Measurements from ENCODE around the gene SVOP. TPM values are rescaled to one million over a fixed set of nuclear protein-coding genes. Genes with fewer than 3 reads are reported as not detected.
A peak's percentile ranks its signal among the peaks of the same experiment; 100 is the strongest.

The SVOP gene
- total and polyA plus RNA-seq, 2 donors (not counting 1 experiment from before 2014, with no cell fraction given), result not detected

GRCh38 chr12:108939594-108939993 lies 81.3 kb downstream of the SVOP start:
- Histone ChIP-seq H3K27me3 (replicated peaks in 1 of 4; ENCODE audit: control extremely low read depth in 1 of 4, control insufficient read depth in 3 of 4, insufficient read depth in 4 of 4, low read length in 3 of 4) (peaks cover 0 to 9% (median 1%) of the 10 kb centered on the region in 4 experiments), H3K4me1 (ENCODE audit: control insufficient read depth in 2 of 2, insufficient read depth in 2 of 2, low read length in 2 of 2) (no peaks in the 10 kb centered on the region), H3K36me3 (replicated peaks in 1 of 2; ENCODE audit: control extremely low read depth in 1 of 2, control insufficient read depth in 1 of 2, extremely low read depth in 1 of 2, insufficient read depth in 2 of 2, low read length in 1 of 2) (no peaks in the 10 kb centered on the region), H2AFZ (ENCODE audit: insufficient read depth, low read depth, low read length, poor library complexity, severe bottlenecking) (no peak overlapping the region), H3K9ac (ENCODE audit: low read length) (no peak overlapping the region), H3K79me2 (ENCODE audit: control insufficient read depth, insufficient read depth, low read length) (no peaks in the 10 kb centered on the region), H3K27ac (ENCODE audit: low read length in 2 of 2) (no peak overlapping the region), H4K20me1 (ENCODE audit: control insufficient read depth, insufficient read depth, low read length, poor library complexity, severe bottlenecking) (no peaks in the 10 kb centered on the region), H3K4me3 (ENCODE audit: control extremely low read depth in 1 of 5, extremely low read depth in 1 of 5, insufficient read depth in 1 of 5, low read depth in 2 of 5, low read length in 4 of 5) (no peak overlapping the region), H3K9me3 (ENCODE audit: control extremely low read depth in 1 of 3, control insufficient read depth in 2 of 3, insufficient read depth in 1 of 3, low read length in 2 of 3) (no peaks in the 10 kb centered on the region), H3K4me2 (replicated peaks; ENCODE audit: low read depth, low read length, poor library complexity, severe bottlenecking) (no peak overlapping the region)
- no peak overlapping the region for H3K27ac Mint-ChIP-seq
- H3K4me3 Mint-ChIP-seq, result no peak overlapping the region
- TF ChIP-seq, protein P1, sequence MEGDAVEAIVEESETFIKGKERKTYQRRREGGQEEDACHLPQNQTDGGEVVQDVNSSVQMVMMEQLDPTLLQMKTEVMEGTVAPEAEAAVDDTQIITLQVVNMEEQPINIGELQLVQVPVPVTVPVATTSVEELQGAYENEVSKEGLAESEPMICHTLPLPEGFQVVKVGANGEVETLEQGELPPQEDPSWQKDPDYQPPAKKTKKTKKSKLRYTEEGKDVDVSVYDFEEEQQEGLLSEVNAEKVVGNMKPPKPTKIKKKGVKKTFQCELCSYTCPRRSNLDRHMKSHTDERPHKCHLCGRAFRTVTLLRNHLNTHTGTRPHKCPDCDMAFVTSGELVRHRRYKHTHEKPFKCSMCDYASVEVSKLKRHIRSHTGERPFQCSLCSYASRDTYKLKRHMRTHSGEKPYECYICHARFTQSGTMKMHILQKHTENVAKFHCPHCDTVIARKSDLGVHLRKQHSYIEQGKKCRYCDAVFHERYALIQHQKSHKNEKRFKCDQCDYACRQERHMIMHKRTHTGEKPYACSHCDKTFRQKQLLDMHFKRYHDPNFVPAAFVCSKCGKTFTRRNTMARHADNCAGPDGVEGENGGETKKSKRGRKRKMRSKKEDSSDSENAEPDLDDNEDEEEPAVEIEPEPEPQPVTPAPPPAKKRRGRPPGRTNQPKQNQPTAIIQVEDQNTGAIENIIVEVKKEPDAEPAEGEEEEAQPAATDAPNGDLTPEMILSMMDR (IDR thresholded peaks at IDR 0.05), result no peak
- TF ChIP-seq EZH2 (IDR thresholded peaks at IDR 0.05; ENCODE audit: borderline replicate concordance, insufficient read depth, low read depth, low read length, poor library complexity, severe bottlenecking), result no peak
- DNase-seq (peak; percentile 52), ATAC-seq (ENCODE audit: low read depth) (peak; percentile 76)
- no peaks in the 10 kb centered on the region for H3K9me3 Mint-ChIP-seq (ENCODE audit: insufficient read depth)
- 29% methylated on average over 1 of the region's 1 CpG for WGBS (ENCODE audit: insufficient coverage)
- H3K4me1 Mint-ChIP-seq, result peaks cover 4% of the 10 kb centered on the region
- intact Hi-C loops (cut with micrococcal nuclease), result no loop called here
- H3K27me3 Mint-ChIP-seq, result peaks cover 13% of the 10 kb centered on the region
- POLR2A ChIA-PET, result no interaction called here
- CTCF ChIA-PET, result interaction anchor here (1.6 kb wide), 1 partner anchor 11 kb away, joined by 8 read pairs; no protein-coding TSS in a partner anchor

- Histone ChIP-seq H4K20me1 (ENCODE audit: control insufficient read depth, insufficient read depth, low read length, poor library complexity, severe bottlenecking) (no peaks in the 10 kb centered on the region), H3K27me3 (replicated peaks in 1 of 4; ENCODE audit: control extremely low read depth in 1 of 4, control insufficient read depth in 3 of 4, insufficient read depth in 4 of 4, low read length in 3 of 4) (peaks cover 0 to 9% (median 1%) of the 10 kb centered on the region in 4 experiments), H3K27ac (ENCODE audit: low read length in 2 of 2) (no peak overlapping the region), H3K4me1 (ENCODE audit: control insufficient read depth in 2 of 2, insufficient read depth in 2 of 2, low read length in 2 of 2) (no peaks in the 10 kb centered on the region), H3K79me2 (ENCODE audit: control insufficient read depth, insufficient read depth, low read length) (no peaks in the 10 kb centered on the region), H3K9me3 (ENCODE audit: control extremely low read depth in 1 of 3, control insufficient read depth in 2 of 3, insufficient read depth in 1 of 3, low read length in 2 of 3) (no peaks in the 10 kb centered on the region), H3K4me2 (replicated peaks; ENCODE audit: low read depth, low read length, poor library complexity, severe bottlenecking) (no peak overlapping the region), H3K36me3 (replicated peaks in 1 of 2; ENCODE audit: control extremely low read depth in 1 of 2, control insufficient read depth in 1 of 2, extremely low read depth in 1 of 2, insufficient read depth in 2 of 2, low read length in 1 of 2) (no peaks in the 10 kb centered on the region), H3K4me3 (ENCODE audit: control extremely low read depth in 1 of 5, extremely low read depth in 1 of 5, insufficient read depth in 1 of 5, low read depth in 2 of 5, low read length in 4 of 5) (no peak overlapping the region), H2AFZ (ENCODE audit: insufficient read depth, low read depth, low read length, poor library complexity, severe bottlenecking) (no peak overlapping the region), H3K9ac (ENCODE audit: low read length) (no peak overlapping the region)
- POLR2A ChIA-PET, result no interaction called here
- H3K4me1 Mint-ChIP-seq, result peaks cover 4% of the 10 kb centered on the region
- CTCF ChIA-PET, result no interaction called here
- no peaks in the 10 kb centered on the region for H3K9me3 Mint-ChIP-seq (ENCODE audit: insufficient read depth)
- WGBS (ENCODE audit: insufficient coverage), result 95% methylated on average over 11 of the region's 13 CpGs
- H3K4me3 Mint-ChIP-seq, result no peak overlapping the region
- ATAC-seq (ENCODE audit: low read depth) (no peak), DNase-seq (no peak)
- intact Hi-C loops (cut with micrococcal nuclease), result no loop called here
- no peak overlapping the region for H3K27ac Mint-ChIP-seq
- H3K27me3 Mint-ChIP-seq, result peaks cover 9% of the 10 kb centered on the region
- no peak for TF ChIP-seq EZH2 (IDR thresholded peaks at IDR 0.05; ENCODE audit: borderline replicate concordance, insufficient read depth, low read depth, low read length, poor library complexity, severe bottlenecking)
- TF ChIP-seq, protein P1 (IDR thresholded peaks at IDR 0.05), result no peak
These were observed 82.5 kb downstream of the SVOP start for GRCh38 chr12:108938247-108938924.

All from B cell (primary cell).